Stomach (tissue), 4 donors: ENCODE results near the gene ATP2B2.

Experiments
- CTCF ChIP-seq, 7 experiments: fragments of 450-650 bp in 4 of 7; fragments of 200-600 bp in 3 of 7; sonication (generic) in 3 of 7; IDR thresholded peaks; one replicate each; pipeline ENCODE4 v1.5.1; 2016 to 2019; ENCODE audit warnings: antibody characterized with exemption in 7 of 7, control low read depth in 2 of 7, mild to moderate bottlenecking in 1 of 7
- EP300 ChIP-seq: sonication (generic); formaldehyde crosslinking; IDR thresholded peaks from one replicate; pipeline ENCODE4 v1.6.1; 2017; ENCODE audit warnings: antibody characterized with exemption
- POLR2A ChIP-seq, 4 donors: fragments of 450-650 bp; IDR thresholded peaks; one replicate each; pipeline ENCODE4 v1.6.1; 2016; ENCODE audit warnings: antibody characterized with exemption in 4 of 4, control low read depth in 2 of 4, mild to moderate bottlenecking in 1 of 4, moderate library complexity in 1 of 4
- POLR2AphosphoS5 ChIP-seq, 3 donors: sonication (generic); formaldehyde crosslinking; IDR thresholded peaks; one replicate each; pipeline ENCODE4 v1.6.1; 2016; ENCODE audit warnings: antibody characterized with exemption in 3 of 3

GRCh38 chr3:10341901-10342398 lies 163.4 kb downstream of the ATP2B2 start:
- TF ChIP-seq EP300 (no peak), POLR2AphosphoS5 (IDR thresholded peaks at IDR 0.05) (no peak), CTCF (IDR thresholded peaks at IDR 0.05) (no peak), POLR2A (IDR thresholded peaks at IDR 0.05) (no peak)
